Neural progenitor cell (in vitro differentiated cells): Measurements from ENCODE around the gene HOXB7. TPM values are rescaled to one million over a fixed set of nuclear protein-coding genes. Genes with fewer than 3 reads are reported as not detected.
A peak's percentile ranks its signal among the peaks of the same experiment; 100 is the strongest.

Experiments used
- DNase-seq: peaks from one replicate; pipeline ENCODE4 v3.0.0-alpha.2; 2016; ENCODE audit warnings: low spot score
- H2AFZ ChIP-seq: fragments of 200-600 bp; sonication (generic); replicated peaks from 2 replicates; pipeline ENCODE4 v1.6.1; 2016; ENCODE audit warnings: antibody characterized with exemption
- H3F3A ChIP-seq: fragments of 200-600 bp; sonication (generic); 2 replicates; pipeline ENCODE4 v1.6.1; 2016; ENCODE audit warnings: antibody characterized with exemption, low read depth
- H3K27ac ChIP-seq: fragments of 200-600 bp; sonication (generic); 2 replicates; pipeline ENCODE4 v1.5.1; 2016; ENCODE audit warnings: mild to moderate bottlenecking
- H3K27me3 ChIP-seq: fragments of 200-600 bp; sonication (generic); 2 replicates; pipeline ENCODE4 v1.6.1; 2016; ENCODE audit warnings: mild to moderate bottlenecking, moderate library complexity
- H3K36me3 ChIP-seq: fragments of 200-600 bp; sonication (generic); 2 replicates; pipeline ENCODE4 v1.5.1; 2016
- H3K4me1 ChIP-seq: fragments of 200-600 bp; sonication (generic); 2 replicates; pipeline ENCODE4 v1.6.1; 2016; ENCODE audit warnings: mixed run types
- H3K4me2 ChIP-seq: fragments of 200-600 bp; sonication (generic); 2 replicates; pipeline ENCODE4 v1.6.1; 2016
- H3K4me3 ChIP-seq: fragments of 200-600 bp; sonication (generic); 2 replicates; pipeline ENCODE4 v1.5.1; 2016
- H3K79me2 ChIP-seq: fragments of 200-600 bp; sonication (generic); 2 replicates; pipeline ENCODE4 v1.6.1; 2016; ENCODE audit warnings: low read depth
- H3K9ac ChIP-seq: fragments of 200-600 bp; sonication (generic); 2 replicates; pipeline ENCODE4 v1.6.1; 2016
- H3K9me3 ChIP-seq: fragments of 200-600 bp; sonication (generic); 2 replicates; pipeline ENCODE4 v1.5.1; 2016; ENCODE audit warnings: low read depth
- H4K20me1 ChIP-seq: fragments of 200-600 bp; sonication (generic); 2 replicates; pipeline ENCODE4 v1.6.1; 2016; ENCODE audit warnings: low read depth
- H3K27ac Mint-ChIP-seq: 3 replicates; pipeline ENCODE4 v1.8.0; 2021; ENCODE audit warnings: mixed read lengths
- H3K27me3 Mint-ChIP-seq: 2 replicates; pipeline ENCODE4 v1.8.0; 2022; ENCODE audit warnings: low read depth, mild to moderate bottlenecking, inconsistent platforms, moderate library complexity, mixed read lengths; ENCODE audit not compliant: insufficient read depth
- H3K36me3 Mint-ChIP-seq: 3 replicates; pipeline ENCODE4 v1.8.0; 2021; ENCODE audit warnings: mixed read lengths
- H3K4me1 Mint-ChIP-seq: 3 replicates; pipeline ENCODE4 v1.8.0; 2021; ENCODE audit warnings: mixed read lengths
- H3K4me3 Mint-ChIP-seq: 3 replicates; pipeline ENCODE4 v1.8.0; 2021; ENCODE audit warnings: mild to moderate bottlenecking, moderate library complexity, mixed read lengths
- H3K9me3 Mint-ChIP-seq: 3 replicates; pipeline ENCODE4 v1.8.0; 2020; ENCODE audit warnings: mixed read lengths
- EZH2 ChIP-seq: fragments of 200-600 bp; sonication (generic); IDR thresholded peaks from 2 replicates; pipeline ENCODE4 v1.6.1; 2017; ENCODE audit warnings: antibody characterized with exemption, mild to moderate bottlenecking, moderate library complexity
- EZH2phosphoT487 ChIP-seq: fragments of 200-600 bp; sonication (generic); IDR thresholded peaks from 2 replicates; pipeline ENCODE4 v1.6.1; 2017; ENCODE audit warnings: antibody characterized with exemption
- total RNA-seq: library from RNA; depleted of rRNA; stranded (reverse); fragments of >200 nt; gene quantifications from 2 replicates; pipeline ENCODE4 v1.2.3, GENCODE V29; 2015; ENCODE audit warnings: low replicate concordance
- TF ChIP-seq, protein P1 (sequence below): fragments of 200-600 bp; sonication (generic); IDR thresholded peaks from 2 replicates; pipeline ENCODE4 v1.5.1; 2017; ENCODE audit warnings: antibody characterized with exemption, mild to moderate bottlenecking

HOXB7 gene
- total RNA-seq, 1 donor from 2014 or later, result not detected

GRCh38 chr17:48637323-48638260, 26.8 kb upstream of the HOXB7 start:
- no peak for TF ChIP-seq EZH2phosphoT487
- no peak for TF ChIP-seq EZH2
- no peak overlapping the region for H3K4me2 ChIP-seq
- no peak overlapping the region for H3K27ac ChIP-seq
- H3K4me1 ChIP-seq, result no peaks in the 10 kb centered on the region
- no peak overlapping the region for H2AFZ ChIP-seq
- H3K36me3 ChIP-seq, result no peaks in the 10 kb centered on the region
- H3K27me3 Mint-ChIP-seq, result peaks cover 93% of the 10 kb centered on the region
- no peaks in the 10 kb centered on the region for H3K9me3 ChIP-seq
- H4K20me1 ChIP-seq, result peaks cover 70% of the 10 kb centered on the region
- H3F3A ChIP-seq, result no peaks in the 10 kb centered on the region
- peaks cover 2% of the 10 kb centered on the region for H3K4me1 Mint-ChIP-seq
- H3K4me3 ChIP-seq, result no peak overlapping the region
- no peak overlapping the region for H3K9ac ChIP-seq
- peaks cover 2% of the 10 kb centered on the region for H3K36me3 Mint-ChIP-seq
- H3K79me2 ChIP-seq, result no peaks in the 10 kb centered on the region
- H3K27ac Mint-ChIP-seq, result no peak overlapping the region
- DNase-seq, result no peak
- H3K4me3 Mint-ChIP-seq, result no peak overlapping the region
- H3K27me3 ChIP-seq, result peaks cover 100% of the 10 kb centered on the region
- H3K9me3 Mint-ChIP-seq, result peaks cover 16% of the 10 kb centered on the region

DNA sequence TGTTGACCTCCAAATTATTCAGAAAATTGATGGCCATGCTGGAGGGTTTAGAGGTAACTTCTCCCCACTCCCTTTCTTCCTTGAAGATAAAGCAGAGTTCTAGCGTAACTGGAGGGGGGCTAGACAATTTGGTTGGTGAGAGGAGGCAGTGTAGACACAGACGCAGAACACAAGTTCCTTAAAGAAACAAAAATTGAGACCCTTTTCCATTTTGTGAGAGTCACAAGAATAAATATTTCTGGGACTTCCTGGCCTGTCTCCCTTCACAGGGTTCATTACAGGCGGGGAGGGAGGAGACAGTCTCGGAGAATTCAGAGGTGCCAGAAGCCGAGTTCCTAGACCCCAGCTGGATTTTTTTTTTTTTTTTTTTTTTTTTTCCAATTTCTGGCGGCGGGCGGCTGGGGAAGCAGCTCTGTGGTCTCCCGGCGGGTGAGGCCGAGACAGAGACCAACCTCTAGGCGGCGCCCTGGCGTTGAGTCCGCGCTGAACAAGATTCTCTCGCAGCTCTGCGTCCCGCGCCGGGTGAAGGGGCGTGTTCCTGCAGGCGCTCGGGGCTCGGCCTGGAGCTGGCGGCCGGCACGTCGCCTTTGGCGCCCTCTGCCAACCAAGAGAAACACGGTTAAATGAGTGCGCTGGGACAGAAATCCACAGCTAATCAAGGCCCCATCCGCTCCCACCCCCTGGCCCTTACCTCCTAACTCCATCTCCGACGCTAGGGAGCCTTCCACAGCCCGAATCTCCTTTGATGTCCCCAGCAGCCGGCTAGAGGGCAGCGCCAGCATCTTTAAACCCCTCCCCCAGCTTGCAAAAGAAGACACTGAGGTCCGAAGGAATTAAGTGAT, 25.6 kb upstream of the HOXB7 start:
- no peak overlapping the region for H3K4me2 ChIP-seq
- TF ChIP-seq, protein P1, sequence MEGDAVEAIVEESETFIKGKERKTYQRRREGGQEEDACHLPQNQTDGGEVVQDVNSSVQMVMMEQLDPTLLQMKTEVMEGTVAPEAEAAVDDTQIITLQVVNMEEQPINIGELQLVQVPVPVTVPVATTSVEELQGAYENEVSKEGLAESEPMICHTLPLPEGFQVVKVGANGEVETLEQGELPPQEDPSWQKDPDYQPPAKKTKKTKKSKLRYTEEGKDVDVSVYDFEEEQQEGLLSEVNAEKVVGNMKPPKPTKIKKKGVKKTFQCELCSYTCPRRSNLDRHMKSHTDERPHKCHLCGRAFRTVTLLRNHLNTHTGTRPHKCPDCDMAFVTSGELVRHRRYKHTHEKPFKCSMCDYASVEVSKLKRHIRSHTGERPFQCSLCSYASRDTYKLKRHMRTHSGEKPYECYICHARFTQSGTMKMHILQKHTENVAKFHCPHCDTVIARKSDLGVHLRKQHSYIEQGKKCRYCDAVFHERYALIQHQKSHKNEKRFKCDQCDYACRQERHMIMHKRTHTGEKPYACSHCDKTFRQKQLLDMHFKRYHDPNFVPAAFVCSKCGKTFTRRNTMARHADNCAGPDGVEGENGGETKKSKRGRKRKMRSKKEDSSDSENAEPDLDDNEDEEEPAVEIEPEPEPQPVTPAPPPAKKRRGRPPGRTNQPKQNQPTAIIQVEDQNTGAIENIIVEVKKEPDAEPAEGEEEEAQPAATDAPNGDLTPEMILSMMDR, result peak; percentile 71
- TF ChIP-seq EZH2, result peak; percentile 76
- TF ChIP-seq EZH2phosphoT487, result peak; percentile 71

DNA sequence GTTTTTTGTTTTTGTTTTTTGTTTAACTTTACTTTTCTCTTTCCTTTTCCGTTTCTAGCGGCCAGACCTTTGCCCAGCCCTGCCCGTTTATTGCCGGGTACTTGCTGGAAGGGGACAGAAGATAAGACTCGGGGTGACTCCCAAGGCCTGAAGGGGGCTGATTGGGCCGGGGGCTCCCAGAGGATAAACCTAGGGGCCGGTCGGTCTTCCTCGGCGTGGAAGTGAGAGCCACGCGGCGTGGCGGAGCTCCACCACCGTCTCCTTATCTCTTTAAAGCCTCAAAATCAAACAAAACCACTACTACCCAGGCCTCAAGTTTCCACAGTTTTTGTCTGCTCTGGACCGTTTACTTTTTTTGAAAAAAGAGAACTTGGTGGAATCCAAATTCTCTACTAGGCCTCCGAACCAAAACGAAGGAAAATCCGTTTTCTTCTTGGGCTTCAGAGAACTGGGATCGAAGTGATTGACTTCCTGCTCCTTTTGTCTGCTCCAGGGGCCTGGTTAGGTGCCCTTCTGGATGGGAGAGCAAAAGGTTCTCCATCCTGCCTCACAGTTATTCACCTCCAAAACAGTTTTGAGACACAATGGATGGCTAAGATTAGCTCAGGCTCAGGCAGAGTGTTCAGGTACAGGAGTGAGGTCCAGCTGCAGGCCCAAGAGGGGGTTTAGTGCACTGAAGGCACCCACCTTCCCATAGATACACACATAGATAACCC, 23.8 kb upstream of the HOXB7 start:
- no peaks in the 10 kb centered on the region for H3K36me3 ChIP-seq
- peak; percentile 1 for DNase-seq
- Mint-ChIP-seq H3K27ac (no peak overlapping the region), H3K4me3 (no peak overlapping the region), H3K27me3 (peaks cover 95% of the 10 kb centered on the region), H3K4me1 (peaks cover 2% of the 10 kb centered on the region), H3K36me3 (no peaks in the 10 kb centered on the region), H3K9me3 (peaks cover 15% of the 10 kb centered on the region)
- H3F3A ChIP-seq, result no peaks in the 10 kb centered on the region
- H3K4me1 ChIP-seq, result no peaks in the 10 kb centered on the region
- H3K27ac ChIP-seq, result no peak overlapping the region
- H2AFZ ChIP-seq, result no peak overlapping the region
- H3K9me3 ChIP-seq, result no peaks in the 10 kb centered on the region
- no peaks in the 10 kb centered on the region for H3K79me2 ChIP-seq
- no peak overlapping the region for H3K4me3 ChIP-seq
- H4K20me1 ChIP-seq, result peaks cover 72% of the 10 kb centered on the region
- no peak overlapping the region for H3K4me2 ChIP-seq
- TF ChIP-seq EZH2phosphoT487 (no peak), EZH2 (no peak)
- TF ChIP-seq, protein P1, result no peak
- no peak overlapping the region for H3K9ac ChIP-seq
- H3K27me3 ChIP-seq, result peaks cover 100% of the 10 kb centered on the region

More for the DNA sequence above, 25.6 kb upstream of the HOXB7 start:
- no peaks in the 10 kb centered on the region for H3K9me3 ChIP-seq
- H3K4me3 ChIP-seq, result no peak overlapping the region
- DNase-seq, result peak; percentile 97
- Mint-ChIP-seq H3K36me3 (no peaks in the 10 kb centered on the region), H3K4me1 (peaks cover 2% of the 10 kb centered on the region), H3K27me3 (peaks cover 94% of the 10 kb centered on the region), H3K27ac (no peak overlapping the region), H3K4me3 (peak overlapping the region; percentile 65), H3K9me3 (peaks cover 18% of the 10 kb centered on the region)
- H3K36me3 ChIP-seq, result no peaks in the 10 kb centered on the region
- no peaks in the 10 kb centered on the region for H3K4me1 ChIP-seq
- H3K79me2 ChIP-seq, result no peaks in the 10 kb centered on the region
- no peak overlapping the region for H2AFZ ChIP-seq
- H3K27ac ChIP-seq, result no peak overlapping the region
- H4K20me1 ChIP-seq, result peaks cover 70% of the 10 kb centered on the region
- no peak overlapping the region for H3K9ac ChIP-seq
- H3F3A ChIP-seq, result no peaks in the 10 kb centered on the region
- H3K27me3 ChIP-seq, result peaks cover 100% of the 10 kb centered on the region
